Cardiac muscle cell (in vitro differentiated cells and primary cell): Measurements from ENCODE around the gene ANKHD1. TPM values are rescaled to one million over a fixed set of nuclear protein-coding genes. Genes with fewer than 3 reads are reported as not detected.

Experiments used
- DNase-seq, 2 donors: peaks; one replicate each; pipeline versions ENCODE4 v3.0.0 to v3.0.0-alpha.2; 2010 to 2017; ENCODE audit warnings: low read depth in 1 of 2, low spot score in 1 of 2
- H3K27ac ChIP-seq: fragments of 200-600 bp; sonication (generic); 2 replicates; pipeline ENCODE4 v1.5.1; 2016
- H3K27me3 ChIP-seq: fragments of 200-600 bp; sonication (generic); 2 replicates; pipeline ENCODE4 v1.6.0; 2016; ENCODE audit warnings: control low read depth
- H3K36me3 ChIP-seq: fragments of 200-600 bp; sonication (generic); 2 replicates; pipeline ENCODE4 v1.5.1; 2016; ENCODE audit warnings: control low read depth
- H3K4me1 ChIP-seq: fragments of 200-600 bp; sonication (generic); 2 replicates; pipeline ENCODE4 v1.8.1; 2017; ENCODE audit warnings: low read depth, mild to moderate bottlenecking, mixed run types
- H3K4me3 ChIP-seq: fragments of 200-600 bp; sonication (generic); 2 replicates; pipeline ENCODE4 v1.5.1; 2016; ENCODE audit warnings: mild to moderate bottlenecking
- H3K9me3 ChIP-seq: fragments of 200-600 bp; sonication (generic); 2 replicates; pipeline ENCODE4 v1.5.1; 2017; ENCODE audit warnings: low read depth, mild to moderate bottlenecking, control low read depth
- CTCF ChIP-seq: IDR thresholded peaks from 2 replicates; pipeline ENCODE4 v1.5.1; 2012; ENCODE audit warnings: low read depth, mild to moderate bottlenecking, low read length
- polyA plus RNA-seq: library from polyadenylated mRNA; unstranded; fragments of >200 nt; fragmentation: Nextera tagmentation; extraction: Ambion mirVana; gene quantifications from 2 replicates; pipeline ENCODE4 v1.2.1, GENCODE V29; 2016
- total RNA-seq: library from RNA; depleted of rRNA; stranded (reverse); fragments of >200 nt; gene quantifications from 2 replicates; pipeline ENCODE4 v1.2.3, GENCODE V29; 2016

Gene ANKHD1
- total RNA-seq = 42.4 and 58.8 TPM in 2 replicates
- polyA plus RNA-seq = 41.5 and 46.5 TPM in 2 replicates

- Histone ChIP-seq H3K9me3 (no peaks in the 10 kb centered on the region), H3K4me1 (no peaks in the 10 kb centered on the region), H3K27me3 (no peaks in the 10 kb centered on the region), H3K27ac (peak within 1 kb of the TSS; percentile 96), H3K36me3 (no peaks in the 10 kb centered on the region), H3K4me3 (peak within 1 kb of the TSS; percentile 91)
- DNase-seq = peak; percentile 100
- TF ChIP-seq CTCF = no peak
Observed at GRCh38 chr5:140401362-140402257, at the start of gene ANKHD1. TSS of gene ANKHD1 (plus strand) at chr5:140401833. CDS start at chr5:140401968, 135 bp downstream.

- Histone ChIP-seq H3K9me3 (no peaks in the 10 kb centered on the region), H3K4me3 (no peak overlapping the region), H3K27me3 (no peaks in the 10 kb centered on the region), H3K4me1 (no peaks in the 10 kb centered on the region), H3K36me3 (no peaks in the 10 kb centered on the region), H3K27ac (no peak overlapping the region)
- DNase-seq = no peak
- TF ChIP-seq CTCF = no peak
Observed at GRCh38 chr5:140355546-140355945, 46.1 kb upstream of the ANKHD1 start.

- no peaks in the 10 kb centered on the region for H3K4me1 ChIP-seq
- H3K27ac ChIP-seq = no peak overlapping the region
- no peaks in the 10 kb centered on the region for H3K27me3 ChIP-seq
- DNase-seq = no peak
- no peaks in the 10 kb centered on the region for H3K36me3 ChIP-seq
- TF ChIP-seq CTCF = no peak
- no peak overlapping the region for H3K4me3 ChIP-seq
- H3K9me3 ChIP-seq = no peaks in the 10 kb centered on the region
Observed at GRCh38 chr5:140356853-140357725, 44.5 kb upstream of the ANKHD1 start.

- Histone ChIP-seq H3K4me1 (no peaks in the 10 kb centered on the region), H3K27ac (no peak overlapping the region), H3K4me3 (no peak overlapping the region), H3K36me3 (no peaks in the 10 kb centered on the region), H3K27me3 (no peaks in the 10 kb centered on the region), H3K9me3 (no peaks in the 10 kb centered on the region)
- DNase-seq = peak; percentile 89 to 91
- TF ChIP-seq CTCF = peak; percentile 95
Observed at GRCh38 chr5:140357726-140358093, 43.9 kb upstream of the ANKHD1 start.

- Histone ChIP-seq H3K27ac (no peak overlapping the region), H3K9me3 (no peaks in the 10 kb centered on the region), H3K36me3 (no peaks in the 10 kb centered on the region), H3K4me3 (no peak overlapping the region), H3K4me1 (no peaks in the 10 kb centered on the region), H3K27me3 (peaks cover 5% of the 10 kb centered on the region)
- TF ChIP-seq CTCF = peak; percentile 59
- peak; percentile 51 to 58 for DNase-seq
Observed at GRCh38 chr5:140358738-140359310, 42.8 kb upstream of the ANKHD1 start.
